Fibroblast of skin of left quadriceps (primary cell): ENCODE data around the gene IRF8.

Experiments
- DNase-seq, 2 experiments: peaks; one replicate each; pipeline ENCODE4 v3.0.0-alpha.2; 2013; ENCODE audit warnings: low read depth in 2 of 2

IRF8 gene

DNA sequence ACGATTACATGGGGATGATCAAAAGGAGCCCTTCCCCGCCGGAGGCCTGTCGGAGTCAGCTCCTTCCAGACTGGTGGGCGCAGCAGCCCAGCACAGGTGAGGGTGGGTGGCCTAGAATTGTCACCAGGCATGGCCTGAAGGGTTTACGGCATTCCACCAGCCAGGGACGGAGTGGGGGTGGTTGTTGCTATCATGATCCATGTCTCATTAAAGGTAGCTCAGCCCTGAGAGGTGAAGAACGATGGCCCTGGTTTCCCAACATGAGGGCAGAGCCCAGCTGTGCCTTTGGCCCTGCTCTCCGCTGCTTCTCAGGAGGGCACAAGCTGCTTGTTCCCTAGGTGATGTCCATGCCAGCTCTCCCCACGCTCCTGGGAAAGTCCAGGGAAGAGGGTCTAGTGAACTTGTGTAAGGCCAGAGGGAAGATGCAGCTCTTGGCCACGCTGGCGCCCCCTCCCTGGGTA, 14.2 kb downstream of the IRF8 start:
- DNase-seq, result no peak

DNA sequence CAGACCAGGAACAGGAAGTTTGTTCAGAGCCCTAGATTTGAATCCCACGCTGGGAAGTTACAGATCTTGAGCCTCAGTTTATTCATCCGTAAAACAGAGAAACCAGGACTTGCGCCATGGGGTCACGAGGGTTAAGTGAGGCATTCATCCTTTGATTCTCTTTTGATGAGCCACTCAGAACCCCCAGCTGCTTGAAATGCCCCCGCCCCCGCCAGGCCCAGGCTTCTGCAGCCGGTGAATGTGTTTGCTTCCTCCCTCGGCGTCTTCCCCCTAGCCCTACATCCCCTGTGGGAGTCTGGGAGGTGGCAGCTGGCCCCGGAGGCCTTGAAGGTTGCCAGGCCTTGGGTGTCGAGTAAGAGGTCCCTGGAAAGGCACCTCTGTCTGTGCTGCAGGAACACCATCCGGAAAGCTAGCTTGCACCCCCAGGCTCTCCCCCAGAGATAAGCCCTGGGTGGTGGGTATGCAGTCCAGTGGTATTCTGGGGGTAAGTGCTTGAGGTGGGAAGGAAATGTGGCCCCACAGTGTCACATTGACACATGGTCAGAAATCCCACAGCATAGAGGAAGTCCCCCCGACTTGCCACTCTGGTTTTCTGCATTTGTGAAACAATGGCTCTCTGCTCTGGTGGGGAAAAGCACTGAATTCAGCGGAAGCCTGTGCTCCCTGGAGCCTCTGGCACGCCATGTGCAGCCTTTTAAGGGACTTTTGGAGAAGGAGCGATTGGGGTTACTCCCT, 14.9 kb downstream of the IRF8 start:
- DNase-seq, result no peak

DNA sequence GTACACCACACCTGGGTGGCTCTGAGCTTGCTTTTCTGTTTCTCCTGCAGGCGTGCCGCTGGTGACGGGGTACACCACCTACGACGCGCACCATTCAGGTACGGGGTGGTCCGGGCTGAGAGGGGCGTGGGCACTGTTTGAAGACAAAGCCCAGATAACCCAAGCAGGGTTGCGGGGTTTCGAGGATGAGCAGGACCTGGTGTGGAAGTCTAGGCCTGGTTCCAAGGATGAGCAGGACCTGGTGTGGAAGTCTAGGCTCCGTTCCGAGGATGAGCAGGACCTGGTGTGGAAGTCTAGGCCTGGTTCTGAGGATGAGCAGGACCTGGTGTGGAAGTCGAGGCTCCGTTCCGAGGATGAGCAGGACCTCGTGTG, 15.4 kb downstream of the IRF8 start:
- DNase-seq, result no peak

DNA sequence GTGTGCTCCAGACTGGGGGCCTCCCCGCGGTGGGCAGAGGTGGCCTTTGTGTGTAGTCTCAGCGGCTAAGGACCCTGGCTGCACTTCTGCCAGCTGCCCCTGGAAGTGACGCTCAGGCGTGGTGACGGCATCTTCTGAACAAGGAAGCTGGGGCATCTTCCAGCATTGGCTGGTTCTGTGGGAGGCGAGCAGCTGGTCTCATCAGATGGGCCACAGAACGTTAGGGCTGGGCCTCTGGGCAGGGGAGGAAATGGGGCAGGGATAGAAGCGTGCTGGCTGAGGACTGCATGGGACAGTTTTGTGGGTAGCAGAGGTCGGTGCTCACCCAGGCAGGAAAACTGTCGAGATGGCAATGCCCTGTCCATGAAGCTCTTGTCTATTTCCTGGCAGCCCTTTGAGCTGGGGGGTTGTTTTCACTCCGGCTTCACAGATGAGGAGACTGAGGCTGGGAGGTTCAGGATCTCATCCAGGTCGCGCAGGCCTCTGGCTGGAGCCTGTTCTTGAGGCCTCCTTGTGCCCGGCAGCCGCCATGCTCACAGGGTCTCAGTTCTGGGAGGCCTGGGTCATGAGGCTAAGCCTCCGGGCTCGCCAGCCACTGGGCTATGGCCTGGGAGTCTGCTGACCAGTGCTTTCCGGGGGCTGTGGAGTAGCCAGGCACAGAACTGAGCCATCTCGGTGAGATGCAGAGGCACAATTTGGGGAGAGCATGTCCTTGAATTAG, 16.3 kb downstream of the IRF8 start:
- DNase-seq, result no peak

DNA sequence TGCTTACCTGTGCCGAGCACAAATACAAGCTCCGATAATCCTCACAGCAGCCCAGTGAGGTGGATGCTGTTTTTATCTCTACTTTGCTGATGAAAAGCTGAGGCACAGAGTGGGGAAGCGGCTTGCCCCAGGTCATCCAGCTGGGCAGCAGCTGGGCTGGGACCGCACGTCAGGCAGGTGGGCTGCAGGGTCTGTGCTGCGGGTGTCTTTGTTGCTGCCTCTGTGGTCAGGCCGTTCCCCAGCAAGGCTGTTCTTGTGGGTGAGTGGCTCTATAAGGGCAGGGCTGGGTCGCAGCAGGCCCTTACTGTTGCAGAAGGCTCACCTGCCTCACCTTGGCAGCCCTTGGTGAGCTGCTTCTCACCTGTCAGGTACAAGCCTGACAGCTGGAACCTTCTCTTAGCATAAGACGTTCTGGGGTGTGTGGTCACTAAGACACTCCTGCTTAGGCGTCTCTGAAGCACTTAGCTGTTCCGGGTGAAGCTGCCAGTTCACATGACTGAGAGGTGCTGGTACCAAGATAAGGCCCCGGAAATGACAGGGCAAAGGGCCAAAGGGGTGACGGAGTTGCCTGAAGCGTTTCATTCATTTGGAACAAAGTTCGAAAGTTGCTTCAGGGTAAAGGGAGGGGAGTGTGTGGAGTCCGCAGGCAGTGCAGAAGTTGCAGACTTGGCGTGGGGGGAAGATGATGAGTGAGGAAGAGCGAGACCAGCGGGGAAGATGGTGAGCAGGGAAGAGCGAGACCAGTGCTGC, 17.4 kb downstream of the IRF8 start:
- DNase-seq, result no peak

DNA sequence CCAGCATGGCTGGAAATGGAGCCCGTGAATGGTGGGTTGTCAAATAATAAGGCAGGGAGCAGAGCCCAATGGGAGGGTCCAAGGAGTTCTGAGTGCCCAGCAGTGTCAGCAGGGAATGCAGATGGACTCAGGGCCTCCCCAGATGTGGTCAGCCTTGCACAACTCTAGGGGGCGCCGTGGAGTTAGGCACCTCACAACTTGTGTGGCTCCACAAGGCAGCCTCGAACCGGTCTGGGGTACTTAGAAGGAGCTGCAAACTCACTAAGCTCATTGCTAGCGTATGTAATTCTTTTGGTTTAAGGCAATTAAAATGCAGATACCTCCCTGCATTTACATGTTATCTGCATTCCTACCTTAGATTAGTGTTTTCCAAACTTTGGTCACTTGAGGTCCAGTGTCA, 18.1 kb downstream of the IRF8 start:
- no peak for DNase-seq

DNA sequence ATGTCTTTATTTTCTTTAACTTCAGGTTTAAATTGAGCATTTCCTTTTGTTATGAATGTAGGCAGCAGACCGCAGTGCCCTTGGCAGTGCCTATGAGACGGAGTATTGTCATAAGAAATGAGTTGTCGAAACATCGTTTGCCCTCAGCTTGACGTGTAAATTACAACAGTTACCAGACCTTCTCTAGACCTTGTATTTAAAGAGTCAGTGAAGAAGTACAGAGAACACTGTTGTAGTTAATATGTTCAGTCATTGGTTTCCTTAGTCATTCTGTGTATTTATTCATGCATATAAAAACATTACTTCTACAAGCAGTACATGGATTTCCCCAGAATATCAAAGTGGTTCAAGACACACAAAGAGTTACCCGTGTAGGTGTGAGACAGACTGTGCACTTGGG, 19.0 kb downstream of the IRF8 start:
- DNase-seq, result no peak

DNA sequence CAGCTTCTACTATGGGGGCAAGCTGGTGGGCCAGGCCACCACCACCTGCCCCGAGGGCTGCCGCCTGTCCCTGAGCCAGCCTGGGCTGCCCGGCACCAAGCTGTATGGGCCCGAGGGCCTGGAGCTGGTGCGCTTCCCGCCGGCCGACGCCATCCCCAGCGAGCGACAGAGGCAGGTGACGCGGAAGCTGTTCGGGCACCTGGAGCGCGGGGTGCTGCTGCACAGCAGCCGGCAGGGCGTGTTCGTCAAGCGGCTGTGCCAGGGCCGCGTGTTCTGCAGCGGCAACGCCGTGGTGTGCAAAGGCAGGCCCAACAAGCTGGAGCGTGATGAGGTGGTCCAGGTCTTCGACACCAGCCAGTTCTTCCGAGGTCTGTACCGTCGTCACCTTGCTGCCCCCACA, 19.5 kb downstream of the IRF8 start:
- no peak for DNase-seq

DNA sequence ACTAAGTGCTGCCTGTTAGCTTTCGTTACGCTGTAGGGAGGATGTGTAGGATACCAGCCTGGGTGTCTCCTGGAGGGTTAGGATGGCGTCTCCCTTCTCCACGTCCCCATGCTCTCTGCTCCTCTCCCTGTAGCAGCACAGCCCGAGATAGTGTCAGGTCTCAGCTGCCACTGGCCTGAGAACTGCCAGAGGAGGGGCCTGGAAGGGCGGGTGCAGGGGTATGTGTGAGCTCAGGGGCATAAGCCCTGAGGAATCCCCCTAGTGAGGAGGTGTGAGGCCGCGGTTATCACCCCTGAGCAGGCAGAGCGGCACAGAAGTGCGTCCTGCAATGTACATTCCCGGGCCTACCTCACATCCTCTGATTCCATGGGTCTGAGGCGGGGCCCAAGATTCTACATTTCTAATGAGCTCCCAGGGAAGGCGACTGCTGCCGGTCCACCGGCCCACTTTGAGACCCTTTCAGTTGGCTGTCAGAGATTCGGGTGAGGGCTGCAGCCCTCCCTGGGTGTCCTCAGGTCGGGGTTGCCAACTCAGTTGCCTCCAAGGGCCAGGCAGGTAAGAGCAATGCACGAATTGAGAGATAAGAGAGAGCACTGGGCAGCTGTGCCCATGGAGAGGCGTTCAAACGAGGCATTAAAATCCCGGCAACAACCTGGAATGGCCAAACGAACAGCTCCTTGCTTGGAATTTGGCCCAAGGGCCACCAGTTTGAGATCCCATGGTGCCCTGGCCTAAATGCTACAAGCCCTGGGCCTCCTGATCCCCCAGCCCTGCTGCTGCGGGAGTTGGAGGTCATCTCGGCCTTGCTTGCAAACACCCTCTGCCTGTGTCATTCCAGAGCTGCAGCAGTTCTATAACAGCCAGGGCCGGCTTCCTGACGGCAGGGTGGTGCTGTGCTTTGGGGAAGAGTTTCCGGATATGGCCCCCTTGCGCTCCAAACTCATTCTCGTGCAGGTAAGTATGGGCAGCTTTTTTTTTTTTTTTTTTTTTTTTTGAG, 20.6 kb downstream of the IRF8 start:
- DNase-seq, result no peak

DNA sequence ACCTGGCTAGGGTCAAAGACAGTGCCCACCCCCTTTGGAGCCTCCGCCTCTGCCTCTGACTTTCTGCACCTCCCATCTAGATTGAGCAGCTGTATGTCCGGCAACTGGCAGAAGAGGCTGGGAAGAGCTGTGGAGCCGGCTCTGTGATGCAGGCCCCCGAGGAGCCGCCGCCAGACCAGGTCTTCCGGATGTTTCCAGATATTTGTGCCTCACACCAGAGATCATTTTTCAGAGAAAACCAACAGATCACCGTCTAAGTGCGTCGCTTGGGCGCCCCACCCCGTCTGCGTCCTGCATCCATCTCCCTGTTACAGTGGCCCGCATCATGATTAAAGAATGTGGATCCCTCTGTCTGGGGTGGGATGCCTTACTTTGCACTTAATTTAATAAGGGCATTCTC, 22.1 kb downstream of the IRF8 start:
- no peak for DNase-seq

DNA sequence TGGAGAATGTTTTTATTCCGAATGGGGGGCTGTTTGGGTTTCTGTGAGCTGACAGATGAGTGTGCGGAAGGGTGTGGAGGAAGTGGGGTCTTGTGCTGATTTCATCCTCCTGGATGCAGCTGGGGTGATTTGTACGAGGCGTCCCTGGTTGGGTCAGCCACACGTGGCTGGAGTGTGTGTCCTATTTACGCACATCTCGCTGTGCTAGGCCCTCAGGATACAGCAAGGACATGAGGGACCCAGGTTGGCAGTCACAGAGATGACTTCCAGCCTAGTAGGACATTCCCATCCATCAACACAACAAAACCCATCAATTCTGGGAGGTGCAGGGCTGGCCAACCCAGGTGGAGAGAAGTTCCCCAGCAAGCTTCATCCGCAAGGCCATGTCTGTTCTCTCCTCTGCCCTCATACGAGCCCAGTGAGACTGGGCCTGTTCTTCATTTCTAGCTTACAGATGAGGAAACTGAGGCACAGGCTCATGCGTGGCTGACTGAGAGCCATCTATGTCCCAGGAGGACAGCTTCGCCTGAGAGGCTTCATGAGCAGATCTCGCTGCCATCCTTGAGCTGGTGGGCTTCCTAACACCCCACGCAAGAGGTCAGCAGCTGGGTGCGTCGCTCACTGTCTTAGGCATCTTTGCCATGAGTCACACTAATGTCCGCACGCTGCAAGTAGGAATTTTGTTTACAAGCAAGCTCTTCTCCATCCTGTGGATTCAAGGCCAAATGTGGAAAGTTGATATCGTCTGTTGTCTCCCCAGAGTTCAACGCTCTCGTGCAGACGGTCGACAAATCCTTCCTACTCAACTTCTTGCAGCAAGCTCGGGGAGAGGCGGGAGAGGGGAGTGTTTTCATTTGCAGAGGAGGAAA, 24.4 kb downstream of the IRF8 start:
- no peak for DNase-seq

DNA sequence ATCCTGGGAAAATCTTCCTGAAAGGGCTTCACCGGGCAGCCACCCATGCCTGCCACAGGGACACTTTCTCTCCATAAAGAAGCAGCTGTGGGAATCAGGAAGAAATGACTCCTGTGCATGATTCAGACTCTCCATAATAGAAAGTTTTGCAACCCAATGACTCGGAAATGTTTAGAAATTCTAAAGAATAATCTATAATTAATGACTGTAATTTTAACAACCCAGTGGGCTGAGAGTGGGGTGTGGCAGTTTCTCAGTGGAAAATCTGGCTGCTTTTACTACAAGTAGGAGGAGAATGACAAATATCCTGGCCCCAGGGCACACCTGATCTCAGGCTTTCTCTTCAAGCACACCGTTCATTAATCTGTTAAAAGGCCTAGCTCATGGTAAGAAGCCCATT, 25.7 kb downstream of the IRF8 start:
- no peak for DNase-seq

DNA sequence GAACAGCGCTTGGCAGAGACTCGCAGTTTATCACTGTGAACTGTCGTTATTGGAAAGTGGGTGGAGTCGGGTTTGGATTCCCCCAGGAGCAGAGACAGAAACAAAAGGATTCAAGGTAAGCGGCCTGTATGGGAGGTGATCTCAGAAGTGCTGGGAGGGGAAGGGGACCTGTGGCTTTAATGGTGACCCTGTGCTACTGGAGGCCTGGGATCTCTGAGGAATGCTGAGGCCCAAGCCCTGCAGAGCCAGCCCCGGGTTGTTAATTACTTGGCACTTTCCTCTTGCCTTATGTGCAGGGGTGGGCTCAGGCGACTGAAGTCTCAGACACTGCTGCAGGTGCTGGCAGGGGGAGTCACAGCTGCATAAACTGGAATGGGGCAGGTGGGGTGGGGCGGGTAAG, 27.4 kb downstream of the IRF8 start:
- DNase-seq, result no peak

DNA sequence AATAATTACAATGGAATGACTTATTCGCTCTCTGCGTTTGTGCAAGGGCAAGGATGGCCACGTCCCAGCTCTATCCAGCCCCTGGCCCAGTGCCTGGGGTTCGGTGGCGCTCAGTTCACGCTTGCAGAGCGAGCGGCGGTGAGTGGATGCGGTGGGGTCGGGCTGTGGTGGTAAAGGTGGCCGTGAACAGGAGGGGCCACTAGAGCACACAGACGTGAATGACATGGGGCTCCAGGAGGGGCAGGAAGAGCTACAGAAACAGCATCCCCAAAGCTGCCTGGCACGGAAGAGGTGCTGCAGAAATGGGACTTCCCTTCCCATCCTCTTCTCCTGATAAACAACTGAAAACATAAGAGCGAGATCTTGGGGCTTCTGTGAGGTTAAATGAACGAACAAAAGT, 28.4 kb downstream of the IRF8 start:
- no peak for DNase-seq

DNA sequence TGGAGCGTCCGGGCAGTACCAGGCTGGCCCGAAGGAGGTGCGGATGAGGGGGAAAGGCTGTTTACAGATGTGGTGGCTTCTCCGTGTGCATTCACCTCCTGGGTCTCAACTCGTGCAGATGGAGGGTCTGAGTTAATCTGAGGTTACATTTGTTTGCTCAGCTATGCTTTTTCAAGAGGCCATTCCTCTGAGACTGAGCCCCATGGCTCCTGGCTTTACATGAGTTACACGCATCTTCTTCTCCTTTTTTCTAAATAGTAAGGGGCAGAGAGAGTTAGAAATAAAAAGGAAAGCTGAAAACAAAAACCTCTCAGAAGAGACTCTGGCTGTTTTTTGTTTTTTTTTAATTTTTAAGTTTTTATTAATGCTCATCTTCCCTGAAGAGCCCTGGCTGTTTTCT, 29.0 kb downstream of the IRF8 start:
- no peak for DNase-seq

DNA sequence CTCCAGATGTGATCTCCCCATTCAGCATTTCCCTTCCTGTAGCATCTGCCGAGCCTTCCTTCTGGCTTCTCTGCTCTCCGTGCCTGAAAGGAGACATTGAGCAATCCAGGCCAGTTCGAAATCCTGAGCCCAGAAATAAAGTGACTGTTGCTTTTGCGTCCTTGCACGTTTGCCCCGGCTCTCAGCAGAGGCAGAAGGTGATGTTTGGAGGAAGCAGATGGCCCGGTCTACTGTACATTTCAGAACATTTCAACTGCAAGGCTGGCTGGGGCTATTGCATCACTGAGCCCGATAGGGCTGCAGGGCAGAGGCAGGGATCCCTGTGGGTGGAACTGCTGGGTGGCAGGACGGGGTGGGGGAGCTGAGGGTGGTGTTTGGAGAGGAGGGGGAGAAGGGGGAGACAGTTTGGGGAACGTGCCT, 29.4 kb downstream of the IRF8 start:
- peak in 1 of 2 experiments; percentile 6 for DNase-seq

DNA sequence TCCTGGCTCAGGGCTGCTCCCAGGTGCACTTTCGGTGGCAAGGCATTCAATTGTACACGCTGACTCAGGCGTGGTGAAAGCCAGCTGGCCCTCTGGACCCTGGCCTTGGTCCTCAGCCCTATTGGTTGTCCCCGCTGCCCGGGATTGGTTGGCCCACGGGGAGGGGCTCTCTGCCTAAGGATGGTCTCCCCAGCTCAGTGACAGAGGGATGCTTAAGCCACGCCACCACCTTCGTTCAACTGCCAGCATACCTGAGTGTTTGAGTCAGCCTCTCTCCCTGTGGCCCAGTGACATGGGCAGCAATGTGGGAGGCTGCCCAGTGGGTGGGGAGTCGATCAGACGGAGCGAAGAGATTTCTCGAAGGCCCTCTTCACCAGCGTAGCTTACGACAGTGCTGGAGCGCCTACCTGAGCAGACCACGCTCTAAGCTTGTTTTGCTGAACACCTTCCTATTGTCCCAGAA, 30.3 kb downstream of the IRF8 start:
- DNase-seq, result no peak

DNA sequence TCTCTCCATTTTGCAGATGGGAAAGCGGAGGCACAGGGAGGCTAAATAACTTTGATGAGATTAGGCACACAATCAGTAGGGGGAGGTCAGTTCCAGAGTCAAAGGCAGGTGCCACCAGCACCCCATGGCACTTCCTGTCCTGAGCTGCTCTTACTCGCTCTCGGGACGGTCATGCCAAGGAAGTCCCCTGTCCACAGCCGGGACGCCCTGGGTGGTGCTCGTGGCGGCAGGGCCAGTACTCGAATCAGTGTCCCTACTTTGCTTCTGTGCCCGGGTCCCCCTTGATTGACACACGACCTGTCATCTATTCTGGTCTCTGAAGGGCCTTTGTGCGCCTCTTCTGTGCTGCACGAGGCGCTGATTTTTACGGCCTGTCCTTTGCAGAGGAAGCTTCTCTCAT, 31.3 kb downstream of the IRF8 start:
- DNase-seq, result no peak

DNA sequence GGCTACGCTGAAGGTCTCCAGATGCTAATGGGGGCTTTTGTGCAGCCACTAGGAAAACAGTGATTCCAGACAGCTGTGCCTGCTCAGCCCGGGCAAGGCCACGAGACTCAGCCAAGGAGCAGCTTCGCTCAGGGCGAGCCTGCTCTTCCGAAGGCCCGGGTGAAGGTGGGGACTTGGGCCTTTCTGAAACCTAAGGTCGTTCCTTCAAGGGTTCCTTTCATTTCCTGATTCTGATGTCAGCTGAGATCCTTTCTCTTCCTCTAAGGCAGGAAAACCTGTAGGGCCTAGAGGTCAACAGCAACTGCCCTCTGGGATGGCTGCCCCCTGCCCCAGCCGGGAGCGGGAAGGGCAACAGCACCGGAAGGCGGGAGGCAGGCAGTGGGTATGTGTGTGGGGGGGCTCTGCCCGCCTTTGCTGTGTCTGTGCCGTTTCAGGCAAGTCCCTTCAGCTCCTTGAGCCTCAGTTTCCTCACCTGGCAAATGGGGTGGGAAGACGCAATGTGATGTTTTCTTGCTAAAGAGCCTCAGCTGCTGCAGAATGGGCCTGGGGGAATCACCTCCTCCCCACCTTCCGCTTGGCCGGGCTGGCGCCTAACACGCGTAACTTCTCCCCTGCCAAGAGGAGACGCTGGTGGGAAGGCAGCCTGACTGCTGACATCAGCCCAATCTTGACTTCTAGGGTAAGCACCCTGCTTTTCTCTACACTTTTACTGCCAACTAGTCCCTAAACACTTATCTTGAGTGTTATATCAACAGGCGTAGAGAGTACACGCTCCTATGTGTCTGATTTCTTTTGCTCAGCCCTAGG, 32.8 kb downstream of the IRF8 start:
- no peak for DNase-seq

DNA sequence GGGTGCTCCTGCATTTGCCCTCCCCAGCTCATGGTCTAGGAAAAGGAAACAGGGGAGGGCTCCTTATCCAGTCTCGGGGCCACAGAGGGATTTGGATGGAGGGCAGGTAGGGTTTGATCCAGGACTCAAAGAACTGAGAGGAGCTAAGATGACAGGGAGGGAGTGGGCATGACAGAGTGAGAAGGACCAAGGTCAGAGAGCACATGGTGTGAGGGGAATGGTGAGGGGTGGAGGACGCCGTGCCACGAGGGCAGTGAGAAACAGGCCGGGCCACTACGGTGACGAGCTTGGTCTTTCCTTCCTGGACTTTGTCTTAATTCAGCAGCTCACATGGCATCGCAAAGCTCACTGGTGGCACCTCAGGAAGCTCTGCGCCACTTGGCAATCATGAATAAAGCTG, 35.2 kb downstream of the IRF8 start:
- DNase-seq, result no peak
